ENCODE data around the gene IGFBP4.

IGFBP4 gene

DNA sequence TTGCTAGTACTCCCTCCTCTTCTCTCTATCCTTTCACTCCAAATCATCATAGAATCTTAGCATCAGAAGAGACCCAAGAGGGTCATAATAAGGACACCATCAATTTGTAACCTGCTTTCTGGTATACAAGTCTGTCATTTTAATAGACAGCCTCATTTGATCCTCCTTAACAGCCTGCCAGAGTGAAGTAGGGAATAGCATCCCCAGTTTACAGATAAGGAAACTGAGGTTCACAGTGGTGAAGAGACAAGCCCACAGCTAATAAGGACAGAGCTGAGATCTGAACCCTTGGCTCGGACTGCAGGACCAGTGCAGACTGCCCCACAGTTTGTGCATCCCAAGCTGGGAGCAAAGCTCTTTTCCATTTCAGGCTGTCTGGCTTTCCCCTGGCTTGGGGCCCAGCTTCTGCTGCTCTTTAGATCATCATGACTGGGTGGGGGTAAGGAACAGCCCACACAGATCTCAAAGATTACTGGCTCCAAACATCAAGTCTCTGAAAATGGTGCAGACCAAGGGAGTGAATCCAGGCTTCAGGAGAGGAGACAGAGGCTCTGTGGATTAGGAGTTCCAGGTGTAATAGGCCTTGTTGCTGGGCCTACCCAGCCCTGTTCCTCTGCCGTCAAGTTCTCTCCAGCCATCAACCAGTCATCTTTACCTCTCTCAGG is 10.3 kb upstream of the IGFBP4 start:
- no peak for DNase-seq (ENCODE audit: low spot score)

DNA sequence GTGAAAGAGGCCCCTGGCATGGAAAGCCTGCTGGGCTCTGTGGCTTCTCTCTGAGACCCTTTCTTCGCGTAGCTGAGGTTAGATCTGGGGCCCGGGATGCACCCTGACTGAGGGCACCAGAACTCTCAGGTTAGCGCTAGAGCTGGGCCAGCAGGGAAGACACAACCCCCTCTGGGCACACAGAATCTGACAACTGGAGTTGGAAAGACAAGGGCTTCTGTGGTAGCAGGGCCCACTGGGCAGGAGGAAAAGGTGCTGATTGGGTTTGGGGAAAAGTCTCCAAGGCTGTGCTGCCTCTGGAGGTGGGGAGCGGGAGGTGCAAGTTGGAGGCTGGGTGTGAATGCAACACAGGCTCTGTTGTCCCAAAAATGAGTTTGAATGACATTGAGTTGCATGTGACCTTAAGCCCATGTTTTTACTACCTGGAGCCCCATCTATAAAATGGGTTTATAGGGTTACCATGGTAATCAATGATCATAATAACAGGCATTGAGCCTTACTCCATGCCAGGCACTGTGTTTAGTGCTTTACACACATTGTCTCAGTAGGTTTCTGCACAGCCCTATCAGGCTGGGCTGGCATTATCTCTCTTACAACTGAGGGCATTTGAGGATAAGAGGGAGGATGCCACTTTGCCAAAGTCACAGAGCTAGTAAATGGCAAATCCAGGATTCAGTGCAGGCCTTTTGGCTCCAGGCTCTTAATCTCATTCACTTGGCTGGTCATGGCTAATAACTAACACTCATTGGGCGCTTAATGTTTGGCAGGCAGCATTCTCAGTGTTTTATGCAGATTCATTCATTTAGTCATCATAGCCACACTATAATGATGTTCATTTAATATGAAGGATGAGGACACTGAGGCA is 9.5 kb upstream of the IGFBP4 start:
- DNase-seq (ENCODE audit: low spot score): no peak

DNA sequence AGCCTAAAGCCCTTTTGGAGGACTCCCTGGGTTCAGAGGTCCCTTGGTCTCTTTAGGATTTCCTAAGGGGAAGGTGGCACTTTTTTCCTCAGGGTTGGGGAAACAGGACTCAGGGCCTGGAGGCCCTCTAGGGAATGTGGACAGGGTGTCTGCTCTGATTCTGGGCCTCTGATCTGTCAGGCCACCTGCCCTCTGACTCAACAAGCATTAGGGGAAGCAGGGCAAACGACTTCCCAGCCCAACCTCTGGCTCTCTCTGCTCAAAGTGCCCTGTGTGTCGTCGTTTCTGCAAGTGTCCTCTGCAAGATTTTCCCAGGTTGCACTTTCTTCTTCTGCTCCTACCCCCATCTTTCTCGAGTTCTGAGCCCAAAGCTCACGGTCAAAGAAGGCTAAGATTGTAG is 6.6 kb upstream of the IGFBP4 start:
- DNase-seq (ENCODE audit: low spot score): no peak

DNA sequence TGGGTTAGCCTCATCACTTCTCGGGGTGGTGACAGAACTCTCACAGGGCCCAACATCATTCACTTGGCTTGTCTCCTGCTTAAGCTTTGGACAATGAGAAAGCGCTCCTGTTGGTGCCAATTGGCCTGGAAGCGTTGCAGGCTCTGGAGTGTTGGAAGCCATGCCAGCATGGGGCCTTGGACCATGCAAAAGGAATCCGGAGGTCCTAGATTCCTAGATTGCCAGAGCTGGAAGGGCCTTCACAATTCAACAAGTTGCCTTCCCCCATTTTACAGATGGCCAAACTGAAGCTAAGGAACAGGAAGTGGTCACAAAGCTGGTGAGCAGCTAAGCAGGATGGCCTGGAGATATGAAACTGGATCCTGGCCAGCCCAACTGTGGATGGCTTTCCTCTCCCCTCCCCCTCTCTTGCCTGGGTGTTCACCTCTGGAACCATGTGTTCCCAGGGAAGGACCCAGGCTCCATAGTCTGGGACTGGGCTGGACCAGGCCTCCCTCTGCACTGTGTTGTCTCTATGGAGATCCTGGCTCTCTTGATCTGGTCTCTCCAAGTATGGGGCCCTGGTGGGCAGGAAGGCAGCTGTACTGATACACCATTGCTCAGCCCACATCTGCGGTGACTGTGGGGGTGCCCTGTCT is 6.0 kb upstream of the IGFBP4 start:
- DNase-seq (ENCODE audit: low spot score): no peak

DNA sequence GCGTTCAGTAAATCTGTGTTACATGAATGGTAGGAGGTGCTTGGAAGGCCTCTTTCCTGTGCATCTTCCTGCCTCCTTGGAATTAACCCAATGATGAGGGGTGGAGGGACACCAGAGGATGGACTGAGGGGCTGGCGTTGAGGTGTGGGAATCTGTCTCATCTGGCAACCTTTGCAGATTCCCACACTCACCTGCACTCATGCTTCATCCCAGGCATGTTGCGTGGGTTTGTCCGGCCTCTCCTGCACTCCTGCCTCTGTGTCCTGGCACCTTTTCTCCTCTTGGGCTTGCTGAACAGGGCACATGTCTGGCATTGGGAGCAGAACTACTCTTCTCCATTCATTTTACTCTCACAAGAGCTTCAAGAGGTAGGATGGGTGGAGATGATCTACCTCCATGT is 3.1 kb upstream of the IGFBP4 start:
- no peak for DNase-seq (ENCODE audit: low spot score)

DNA sequence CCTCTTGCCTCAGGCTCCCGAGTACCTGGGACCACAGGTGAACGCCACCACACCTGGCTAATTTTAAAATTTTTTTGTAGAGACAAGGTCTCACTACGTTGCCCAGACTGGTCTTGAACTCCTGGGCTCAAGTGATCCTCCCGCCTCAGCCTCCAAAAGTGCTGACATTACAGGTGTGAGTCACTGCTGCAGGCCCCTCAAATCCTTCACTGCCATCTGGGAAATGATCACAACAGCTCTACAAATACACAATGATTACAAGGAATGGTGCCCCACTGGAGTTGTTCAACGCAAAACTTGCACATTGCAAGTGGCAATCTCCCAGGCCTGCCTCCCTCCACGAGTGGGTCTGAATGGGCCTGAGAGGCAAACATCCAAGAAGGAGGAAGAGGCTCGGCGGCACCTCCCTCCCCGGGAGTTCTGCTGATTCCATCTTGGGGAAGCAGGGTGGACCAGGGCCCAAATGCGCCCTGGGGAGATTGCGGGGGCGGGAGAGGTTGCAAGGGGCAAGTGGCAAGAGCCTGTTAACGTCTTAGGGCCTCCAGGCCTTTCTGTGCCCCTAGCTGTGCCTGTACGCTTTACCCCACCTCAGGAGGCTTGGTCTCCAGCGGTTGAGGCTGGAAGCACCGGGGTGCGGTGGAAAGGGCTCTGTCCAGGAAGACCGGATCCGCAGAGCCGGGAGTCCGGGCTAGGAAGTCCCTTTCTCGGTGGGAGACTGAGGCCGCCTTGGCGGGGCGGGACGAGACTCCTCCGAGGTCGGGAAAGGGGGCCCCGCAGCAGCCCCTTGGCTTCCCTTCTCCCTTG is 656 bp upstream of the IGFBP4 start:
- DNase-seq (ENCODE audit: low spot score): no peak

DNA sequence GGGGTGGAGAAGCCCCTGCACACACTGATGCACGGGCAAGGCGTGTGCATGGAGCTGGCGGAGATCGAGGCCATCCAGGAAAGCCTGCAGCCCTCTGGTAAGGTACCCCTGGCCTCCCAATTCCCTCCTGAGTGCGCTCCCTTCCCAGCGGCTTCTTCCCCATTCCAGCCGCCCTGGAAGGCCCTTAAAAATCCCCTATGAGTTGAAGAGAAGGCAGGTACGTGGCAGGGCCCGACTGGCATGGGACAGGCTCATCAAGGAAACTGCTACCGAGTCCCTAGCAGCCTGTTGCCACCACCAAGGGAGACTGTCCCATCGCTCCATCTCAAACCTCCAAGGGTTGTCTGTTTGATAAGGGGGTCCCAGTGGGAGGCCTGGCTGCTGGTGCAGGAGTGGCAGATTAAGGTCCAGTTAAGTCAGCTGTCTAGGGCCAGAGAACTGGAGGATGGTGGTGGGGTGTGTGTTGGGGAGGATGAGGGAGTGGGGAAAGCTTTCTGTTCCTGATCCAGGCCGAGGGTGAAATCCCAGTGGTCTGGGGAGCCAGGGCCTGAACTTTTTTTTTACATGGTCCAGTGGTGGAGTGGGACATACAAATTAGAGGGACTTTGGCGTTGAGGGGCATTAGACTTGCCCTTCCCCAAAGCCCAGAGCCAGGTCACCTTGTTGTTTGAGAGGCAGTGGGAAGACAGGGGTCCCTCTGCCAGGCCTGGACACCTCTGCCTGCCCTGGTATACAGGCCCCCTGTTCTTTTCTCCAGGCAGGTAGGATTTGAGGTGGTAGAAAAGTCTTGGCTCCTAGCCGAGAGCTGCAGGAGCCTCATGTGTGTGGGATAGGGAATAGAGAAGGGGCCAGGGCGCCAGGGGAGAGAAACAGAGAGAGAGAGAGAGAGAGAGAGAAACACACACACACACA is 994 bp downstream of the IGFBP4 start:
- DNase-seq (ENCODE audit: low spot score): no peak

DNA sequence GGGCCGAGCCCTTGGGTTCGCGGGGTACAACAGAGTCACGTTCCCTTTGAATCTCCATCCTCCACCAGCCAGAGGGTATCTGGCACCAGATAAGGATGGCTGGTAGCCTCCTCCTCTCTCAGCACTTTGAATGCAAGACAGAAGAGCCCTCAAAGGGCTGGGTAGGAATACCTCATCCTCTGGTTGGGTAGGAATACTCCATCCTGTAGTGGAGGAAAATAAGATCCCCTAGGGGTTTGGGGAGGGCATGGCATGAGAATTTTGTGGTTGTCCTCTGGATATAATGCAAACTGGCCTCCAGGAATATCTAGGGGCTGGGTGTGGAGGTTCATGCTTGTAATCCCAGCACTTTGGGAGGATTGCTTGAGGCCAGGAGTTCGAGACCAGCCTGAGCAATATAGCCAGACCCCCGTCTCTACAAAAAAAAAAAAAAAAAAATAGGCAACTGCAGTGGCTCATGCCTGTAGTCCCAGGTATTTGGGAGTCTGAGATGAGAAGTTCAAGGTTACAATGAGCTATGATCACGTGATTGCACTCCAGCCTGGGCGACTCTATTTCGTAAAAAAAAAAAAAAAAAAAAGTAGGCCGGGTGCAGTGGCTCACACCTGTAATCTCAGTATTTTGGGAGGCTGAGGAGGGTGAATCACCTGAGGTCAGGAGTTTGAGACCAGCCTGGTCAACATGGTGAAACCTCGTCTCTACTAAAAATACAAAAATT is 2.7 kb downstream of the IGFBP4 start:
- no peak for DNase-seq (ENCODE audit: low spot score)

DNA sequence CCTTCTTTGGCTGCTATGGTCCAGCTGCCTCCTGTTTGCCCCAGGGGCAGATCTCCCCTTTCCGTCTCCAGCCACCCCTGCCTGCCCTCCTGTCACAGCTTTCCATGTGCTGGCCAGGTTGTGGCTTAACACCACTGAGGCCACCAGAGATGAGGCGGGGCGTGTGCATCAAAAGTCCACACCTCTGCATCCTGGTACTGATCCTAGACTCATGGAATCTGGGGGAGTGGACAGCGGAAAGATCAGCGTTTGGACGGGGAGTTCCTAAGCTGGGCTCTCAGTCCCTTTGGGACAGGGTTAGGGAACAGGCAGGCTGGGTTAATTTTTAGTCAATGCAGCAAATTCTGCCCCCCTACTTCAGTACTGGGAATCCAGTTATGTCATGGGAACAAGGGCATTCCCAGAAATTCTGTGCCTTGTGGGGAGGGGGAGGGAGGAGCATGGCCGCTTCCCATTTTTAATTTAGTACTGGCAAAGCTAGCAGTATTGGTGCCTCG is 3.9 kb downstream of the IGFBP4 start:
- DNase-seq (ENCODE audit: low spot score): no peak

DNA sequence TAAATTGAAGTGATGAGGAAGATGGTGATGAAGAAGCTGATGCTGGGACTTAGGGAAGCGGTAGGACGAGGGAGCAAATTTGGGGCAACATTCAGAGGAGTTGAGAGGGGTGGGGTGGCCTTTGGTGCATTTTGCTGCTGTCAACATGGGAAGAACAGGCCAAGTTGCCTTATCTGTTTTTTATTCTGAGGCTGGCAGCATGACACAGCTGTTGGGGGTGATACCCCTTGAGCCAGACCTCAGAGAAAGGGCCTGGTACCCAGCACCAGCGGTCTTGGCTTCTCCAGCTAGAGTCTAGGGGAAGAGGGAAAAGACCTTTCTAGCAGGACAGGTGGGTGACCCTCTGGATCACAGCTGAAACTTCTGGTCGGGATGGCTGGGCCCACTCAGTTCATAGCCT is 4.6 kb downstream of the IGFBP4 start:
- no peak for DNase-seq (ENCODE audit: low spot score)

DNA sequence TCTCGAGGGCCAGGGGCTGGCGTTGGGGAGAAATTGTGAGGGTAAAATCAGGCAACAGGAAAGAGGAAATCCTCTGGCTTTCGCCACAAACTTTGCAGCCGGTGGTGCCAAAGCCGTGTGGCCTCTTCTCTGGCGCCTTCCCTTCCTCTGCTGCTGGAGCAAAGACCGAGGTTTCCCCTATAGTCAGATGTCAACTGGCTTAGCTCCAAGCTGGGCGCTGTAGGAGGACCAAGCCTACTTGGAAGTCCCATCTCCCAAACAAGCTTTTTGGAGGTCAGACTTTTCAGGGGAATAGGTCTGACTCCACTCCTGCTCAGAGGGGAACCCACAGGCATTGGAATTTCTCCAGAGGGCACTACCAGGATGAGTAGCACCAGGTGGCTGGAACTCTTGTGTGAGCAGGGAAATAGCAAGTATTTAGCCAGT is 5.0 kb downstream of the IGFBP4 start:
- no peak for DNase-seq (ENCODE audit: low spot score)

DNA sequence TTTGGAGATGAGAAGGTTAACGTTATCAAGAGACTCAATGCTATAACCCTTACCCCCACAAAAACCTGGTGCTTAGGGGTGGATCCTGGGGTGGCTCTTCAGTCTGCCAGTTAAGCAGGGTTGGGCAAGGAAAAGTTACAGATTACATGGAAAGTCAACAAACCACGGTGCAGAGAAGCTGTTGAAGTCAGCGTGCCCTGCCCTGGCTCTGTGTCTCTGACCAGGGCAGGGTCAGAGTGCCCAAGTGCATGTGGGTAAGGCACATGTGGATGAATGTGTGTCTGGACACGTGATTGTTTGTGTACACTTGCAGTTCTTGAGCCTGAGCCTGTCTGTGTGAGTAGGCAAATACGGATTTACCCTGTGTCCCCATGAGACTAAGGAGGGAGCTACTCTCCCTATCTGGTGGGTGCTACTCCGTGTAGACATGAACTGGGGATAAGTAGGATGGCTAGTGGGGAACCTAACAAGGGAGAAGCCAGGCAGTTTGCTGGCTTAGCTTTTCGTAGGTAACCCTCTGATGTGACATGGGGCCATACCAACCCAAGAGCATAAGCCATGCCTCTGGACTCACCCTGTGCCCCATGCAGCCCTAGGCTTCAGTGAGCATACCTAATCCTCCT is 5.5 kb downstream of the IGFBP4 start:
- DNase-seq (ENCODE audit: low spot score): no peak

DNA sequence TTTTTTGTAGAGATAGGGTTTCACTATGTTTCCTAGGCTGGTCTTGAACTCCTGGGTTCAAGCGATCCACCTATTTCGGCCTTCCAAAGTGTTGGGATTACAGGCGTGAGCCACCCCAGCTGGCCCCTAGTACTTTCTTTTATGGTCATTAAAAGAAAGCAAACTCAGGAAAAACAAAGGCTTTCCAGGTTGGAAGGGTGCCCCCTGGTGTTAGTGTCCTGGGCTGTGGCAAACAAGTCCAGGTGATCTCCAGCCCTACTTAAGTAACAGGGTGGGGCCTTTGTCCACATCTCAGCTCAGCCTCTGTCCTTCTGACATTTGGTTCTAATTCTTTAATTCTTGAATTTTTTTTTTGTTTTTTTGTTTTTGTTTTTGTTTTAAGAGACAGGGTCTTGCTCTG is 6.9 kb downstream of the IGFBP4 start:
- no peak for DNase-seq (ENCODE audit: low spot score)

DNA sequence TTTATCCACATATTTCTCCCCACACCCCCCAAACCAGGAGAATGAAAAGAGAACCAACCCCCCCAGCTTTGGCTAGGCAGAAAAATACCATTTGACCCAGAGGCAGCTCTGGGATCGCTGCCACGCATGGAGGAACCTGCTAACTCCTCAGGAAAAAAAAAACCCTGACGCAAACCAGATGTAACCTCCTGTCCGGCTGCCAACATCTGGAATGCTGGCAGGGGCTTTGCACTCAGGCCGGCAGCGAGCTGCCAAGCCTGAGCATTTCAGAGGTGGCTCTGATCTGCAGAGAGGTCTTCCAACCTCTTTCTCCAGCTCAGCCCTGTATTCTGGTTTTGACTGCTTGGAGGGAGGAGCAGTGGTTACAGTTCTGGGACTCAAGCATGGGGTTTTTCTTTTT is 8.2 kb downstream of the IGFBP4 start:
- no peak for DNase-seq (ENCODE audit: low spot score)

DNA sequence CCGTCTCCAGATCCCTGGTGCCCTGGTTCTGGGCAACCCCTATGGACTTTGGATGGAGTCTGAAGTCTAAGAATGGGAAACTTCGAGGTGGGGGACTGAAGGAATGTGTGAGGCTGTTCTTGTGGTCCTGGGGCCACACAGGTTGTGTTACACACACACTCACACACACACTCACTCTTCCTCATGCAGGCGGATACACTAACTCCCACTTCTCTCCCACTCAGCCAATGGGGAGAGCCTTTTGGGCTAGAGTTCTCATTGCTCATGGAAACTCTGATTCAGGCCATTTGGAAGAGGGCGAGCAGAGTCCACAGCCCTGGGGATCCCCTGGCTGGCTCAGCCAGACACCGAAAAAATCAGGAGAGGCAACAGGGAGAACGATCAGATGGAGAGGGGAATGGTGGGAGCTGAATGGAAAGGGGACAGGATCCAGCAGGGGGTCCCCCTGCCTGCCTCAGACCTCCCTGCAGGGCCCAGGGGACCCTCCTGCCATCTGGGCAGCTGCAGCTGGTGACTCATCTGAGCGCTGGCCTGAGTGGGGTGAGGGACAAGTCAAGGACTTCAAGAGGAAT is 9.1 kb downstream of the IGFBP4 start:
- DNase-seq (ENCODE audit: low spot score): no peak

DNA sequence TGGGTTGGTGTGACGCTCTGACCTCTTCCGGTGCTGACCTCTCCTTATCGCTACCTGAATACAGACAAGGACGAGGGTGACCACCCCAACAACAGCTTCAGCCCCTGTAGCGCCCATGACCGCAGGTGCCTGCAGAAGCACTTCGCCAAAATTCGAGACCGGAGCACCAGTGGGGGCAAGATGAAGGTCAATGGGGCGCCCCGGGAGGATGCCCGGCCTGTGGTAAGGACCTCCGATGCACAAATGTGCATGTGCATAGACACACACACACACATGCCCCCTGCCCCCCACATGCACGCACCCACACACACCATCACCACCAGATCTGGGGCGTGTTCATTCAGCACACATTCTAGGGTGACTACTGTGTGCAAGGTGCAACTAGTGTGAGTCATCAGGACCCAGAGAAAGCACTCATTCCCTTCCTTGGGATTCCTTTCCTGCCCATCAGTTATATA is 9.7 kb downstream of the IGFBP4 start:
- DNase-seq (ENCODE audit: low spot score): no peak

DNA sequence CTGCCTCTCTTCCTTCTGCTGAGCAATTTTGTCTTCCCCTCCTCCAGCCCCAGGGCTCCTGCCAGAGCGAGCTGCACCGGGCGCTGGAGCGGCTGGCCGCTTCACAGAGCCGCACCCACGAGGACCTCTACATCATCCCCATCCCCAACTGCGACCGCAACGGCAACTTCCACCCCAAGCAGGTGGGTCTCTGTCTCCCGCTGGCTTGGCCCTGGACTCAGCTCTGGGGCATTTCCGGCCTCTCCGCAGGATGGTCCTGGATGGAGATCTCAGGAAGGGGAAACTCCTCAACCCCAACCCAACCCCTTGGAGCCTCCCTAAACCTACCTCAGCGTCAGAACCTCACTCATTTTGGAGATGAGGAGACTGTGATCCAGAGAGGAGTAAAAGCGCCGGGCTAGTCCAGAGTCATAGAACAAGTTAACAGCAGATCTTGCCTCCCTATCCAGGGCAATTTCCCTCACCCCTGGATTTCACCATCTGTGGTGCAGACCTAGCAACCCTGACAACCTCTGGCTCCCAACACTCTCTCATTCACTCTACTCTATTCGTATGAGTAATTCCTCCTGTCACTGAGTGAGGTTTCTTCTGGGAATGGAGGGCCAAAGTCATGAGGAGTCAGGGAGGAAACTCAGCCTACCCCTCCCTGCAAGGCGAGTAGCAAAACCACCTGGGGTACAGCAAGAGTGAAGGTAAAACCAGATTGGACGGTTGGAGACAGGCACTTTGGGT is 10.8 kb downstream of the IGFBP4 start:
- DNase-seq (ENCODE audit: low spot score): no peak

DNA sequence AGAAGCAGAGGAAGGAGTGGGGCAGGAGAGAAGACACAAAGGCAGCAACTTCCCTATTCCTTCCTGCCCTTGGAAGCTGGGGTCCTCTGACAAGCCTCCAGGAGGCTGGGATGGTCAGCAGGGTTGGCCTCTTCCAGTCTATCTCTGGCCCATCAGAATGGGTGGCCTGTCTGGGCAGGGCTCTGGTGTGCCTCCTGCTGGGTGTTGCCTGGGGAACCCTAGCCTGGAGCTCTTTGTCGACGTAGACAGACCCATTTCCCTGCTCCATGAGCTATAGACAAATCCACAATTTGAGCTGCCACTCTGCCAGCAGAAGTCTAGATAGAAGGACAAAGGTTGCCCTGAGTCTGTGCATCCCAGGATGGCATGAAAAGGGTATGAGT is 11.4 kb downstream of the IGFBP4 start:
- DNase-seq (ENCODE audit: low spot score): no peak
